ENCODE measurements around the gene LOXL3.
"Not testable (repeated sequence)": the region's sequence is repeated elsewhere in the genome, so short reads cannot be mapped to it uniquely, and the experiment has no call there.

LOXL3 gene

DNA sequence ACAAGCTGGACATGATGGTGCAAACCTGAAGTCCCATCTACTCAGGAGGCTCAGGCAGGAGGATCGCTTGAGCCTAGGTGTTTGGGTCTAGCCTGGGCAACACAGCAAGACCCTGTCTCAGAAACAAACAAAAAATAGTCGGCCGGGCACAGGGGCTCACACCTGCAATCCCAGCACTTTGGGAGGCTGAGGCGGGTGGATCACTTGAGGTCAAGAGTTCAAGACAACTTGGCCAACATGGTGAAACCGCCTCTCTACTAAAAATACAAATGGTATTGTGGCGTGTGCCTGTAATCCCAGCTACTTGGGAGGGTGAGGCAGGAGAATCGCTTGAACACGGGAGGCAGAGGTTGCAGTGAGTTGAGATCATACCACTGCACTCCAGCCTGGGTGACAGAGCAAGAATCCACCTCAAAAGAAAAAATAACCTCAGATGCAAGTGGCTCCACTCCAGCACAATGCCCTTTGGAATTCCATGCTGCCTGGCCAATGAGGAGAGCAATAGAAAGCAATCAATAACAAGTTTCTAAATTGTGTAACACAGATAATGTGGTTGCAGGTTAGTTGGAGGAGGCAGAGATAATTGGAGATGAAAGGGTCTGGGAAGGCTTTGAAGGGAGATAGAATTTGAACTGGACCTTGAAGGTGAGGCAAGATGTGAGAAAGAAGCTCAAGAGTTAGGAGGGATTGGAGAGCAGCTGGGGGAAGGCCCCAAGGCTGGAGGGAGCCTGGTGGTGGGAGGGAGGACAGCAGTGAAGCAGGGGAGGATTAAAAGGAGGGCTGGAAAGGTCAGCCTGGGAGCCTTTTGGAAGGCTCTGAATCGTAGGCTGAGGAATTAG lies 64.9 kb downstream of the LOXL3 start:
- no peak for DNase-seq (ENCODE audit: low read depth in 2 of 2)

DNA sequence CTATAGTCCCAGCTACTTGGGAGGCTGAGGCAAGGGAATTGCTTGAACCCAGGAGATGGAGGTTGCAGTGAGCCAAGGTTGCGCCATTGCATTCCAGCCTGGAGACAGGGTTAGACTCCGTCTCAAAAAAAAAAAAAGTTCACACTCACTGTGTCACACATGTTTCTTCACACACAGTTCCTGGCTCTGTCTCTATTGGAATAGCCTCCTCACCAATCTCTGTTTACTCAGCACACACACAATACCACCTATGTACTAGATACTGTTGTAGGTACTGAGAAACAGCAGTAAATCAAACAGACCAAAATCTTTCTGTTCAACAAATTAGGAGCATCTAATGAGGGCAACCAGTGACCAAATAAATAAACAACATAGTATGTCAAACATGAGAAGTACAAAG lies 67.6 kb downstream of the LOXL3 start:
- DNase-seq (ENCODE audit: low read depth in 2 of 2) = no peak

DNA sequence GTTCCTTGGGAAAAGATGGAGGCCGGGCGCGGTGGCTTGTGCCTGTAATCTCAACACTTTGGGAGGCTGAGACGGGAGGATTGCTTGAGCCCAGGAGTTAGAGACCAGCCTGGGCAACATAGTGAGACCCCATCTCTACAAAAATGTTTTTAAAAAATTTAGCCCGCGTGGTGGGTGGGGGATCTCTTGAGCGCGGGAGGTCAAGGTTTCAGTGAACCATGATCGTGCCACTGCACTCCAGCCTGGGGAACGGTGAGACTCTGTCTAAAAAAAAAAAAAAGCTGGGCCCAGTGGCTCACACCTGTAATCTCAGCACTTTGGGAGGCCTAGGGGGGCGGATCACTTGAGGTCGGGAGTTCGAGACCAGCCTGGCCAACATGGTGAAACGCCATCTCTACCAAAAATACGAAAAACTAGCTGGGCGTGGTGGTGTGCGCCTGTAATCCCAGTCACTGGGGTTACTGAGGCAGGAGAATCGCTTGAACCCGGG lies 70.0 kb downstream of the LOXL3 start:
- not testable (repeated sequence) for DNase-seq (ENCODE audit: low read depth in 2 of 2)

DNA sequence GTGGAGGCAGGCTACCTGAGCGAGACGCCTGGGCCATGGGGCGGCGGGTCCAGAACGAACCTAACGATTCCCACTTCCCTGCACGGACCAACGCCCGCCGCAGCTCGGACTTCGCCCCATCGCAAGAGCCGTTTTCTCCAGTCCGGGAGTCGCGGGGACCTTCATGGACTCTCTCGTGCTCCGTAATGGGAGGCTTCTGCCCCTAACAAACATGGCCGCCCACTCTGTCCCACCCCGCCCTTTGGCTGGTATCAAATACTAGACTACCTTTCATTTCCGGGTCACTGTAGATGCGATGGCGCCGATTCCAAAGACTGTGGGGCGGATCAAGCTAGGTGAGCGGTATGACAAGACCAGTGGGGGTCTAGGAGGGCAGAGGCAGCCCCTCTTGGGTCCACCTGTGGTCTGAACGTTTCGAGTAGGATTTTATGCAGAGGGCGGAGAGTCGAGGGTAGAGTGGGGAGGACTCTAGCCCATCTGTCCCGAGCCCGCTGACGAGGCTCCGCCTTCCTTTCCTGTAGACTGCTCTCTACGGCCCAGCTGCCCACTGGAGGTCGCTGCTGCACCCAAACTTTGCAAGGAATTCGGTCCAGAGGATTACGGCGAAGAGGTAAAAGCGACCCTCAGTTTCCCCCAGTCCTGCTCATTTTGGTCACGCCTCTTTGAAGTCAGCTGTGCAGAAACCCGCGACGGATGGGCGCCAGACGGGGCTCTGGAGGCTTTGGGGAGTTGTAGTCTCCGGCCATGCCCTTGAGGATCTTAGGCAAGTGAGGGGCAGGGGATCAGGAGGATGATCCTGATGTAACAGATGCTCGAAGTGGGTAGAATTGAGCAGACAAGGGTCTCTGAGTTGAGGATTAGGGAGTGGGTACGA lies 70.7 kb downstream of the LOXL3 start, which contains the start of the genes CCDC142 and TTC31:
Gene CCDC142 (minus strand): TSS at position 198 of the 874 bp plus-strand sequence. CDS start 161 bp downstream, at position 37.
Gene TTC31 (plus strand): TSS at position 281 of the 874 bp plus-strand sequence. CDS start 15 bp downstream, at position 296.
- peak; percentile 82 to 88 for DNase-seq (ENCODE audit: low read depth in 2 of 2)
